Keratinocyte (primary cell): Measurements from ENCODE around the gene ZNF786.

Experiments
- CTCF ChIP-seq, 3 experiments: IDR thresholded peaks in 1 of 3; conservative IDR thresholded peaks in 1 of 3; optimal IDR thresholded peaks in 1 of 3; 2 replicates in 2 of 3; 3 replicates in 1 of 3; pipeline versions ENCODE3 to v1.5.1; 2011; ENCODE audit warnings: low read length in 3 of 3, mild to moderate bottlenecking in 3 of 3, moderate library complexity in 2 of 3, control low read depth in 1 of 3, inconsistent platforms in 1 of 3; ENCODE audit not compliant: insufficient read depth in 2 of 3; ENCODE audit errors: extremely low read depth in 1 of 3
- EZH2 ChIP-seq: IDR thresholded peaks from one replicate; pipeline ENCODE4 v1.6.1; 2012; ENCODE audit warnings: inconsistent platforms, mild to moderate bottlenecking, low read length, moderate library complexity

- no peak for TF ChIP-seq CTCF (optimal IDR thresholded peaks at IDR 0.05 in 1 of 3, IDR thresholded peaks at IDR 0.05 in 1 of 3, conservative IDR thresholded peaks at IDR 0.05 in 1 of 3; ENCODE audit: extremely low read depth in 1 of 3, insufficient read depth in 2 of 3, low read length in 3 of 3)
- TF ChIP-seq EZH2, result no peak
These were observed 19.3 kb downstream of the ZNF786 start for GRCh38 chr7:149071182-149071635.
